Neuronal stem cell (in vitro differentiated cells): Measurements from ENCODE around the gene PPP2R2B.

Source experiments
- DNase-seq: peaks from one replicate; pipeline ENCODE4 v3.0.0-alpha.2; 2013; ENCODE audit warnings: low spot score
- H2AFZ ChIP-seq: one replicate; pipeline ENCODE4 v1.6.1; 2013; ENCODE audit warnings: mild to moderate bottlenecking, low read length, inconsistent platforms
- H2AK5ac ChIP-seq: 2 replicates; pipeline ENCODE4 v1.6.1; 2013; ENCODE audit warnings: low read depth, mild to moderate bottlenecking, inconsistent platforms, low read length, moderate library complexity, mixed read lengths
- H2BK120ac ChIP-seq: 2 replicates; pipeline ENCODE4 v1.6.1; 2013; ENCODE audit warnings: low read depth, mild to moderate bottlenecking, inconsistent platforms, low read length, moderate library complexity, mixed read lengths
- H2BK12ac ChIP-seq: one replicate; pipeline ENCODE4 v1.6.1; 2013; ENCODE audit warnings: low read length, inconsistent platforms
- H2BK15ac ChIP-seq: 2 replicates; pipeline ENCODE4 v1.6.1; 2013; ENCODE audit warnings: mild to moderate bottlenecking, low read length, inconsistent platforms, mixed read lengths
- H2BK5ac ChIP-seq: one replicate; pipeline ENCODE4 v1.6.1; 2013; ENCODE audit warnings: inconsistent platforms, mild to moderate bottlenecking, low read length, moderate library complexity
- H3K14ac ChIP-seq: one replicate; pipeline ENCODE4 v1.6.1; 2013; ENCODE audit warnings: low read length, inconsistent platforms
- H3K18ac ChIP-seq: 2 replicates; pipeline ENCODE4 v1.6.1; 2013; ENCODE audit warnings: low read length, inconsistent platforms
- H3K23ac ChIP-seq: 2 replicates; pipeline ENCODE4 v1.6.1; 2013; ENCODE audit warnings: low read depth, mild to moderate bottlenecking, mixed read lengths, low read length, inconsistent platforms; ENCODE audit not compliant: poor library complexity
- H3K27ac ChIP-seq: replicated peaks from 3 replicates; pipeline ENCODE4 v1.5.1; 2013; ENCODE audit warnings: low read length, inconsistent platforms
- H3K27me3 ChIP-seq, 3 experiments: 2 replicates each; pipeline ENCODE4 v1.6.1; 2013; ENCODE audit warnings: low read length in 3 of 3, mild to moderate bottlenecking in 2 of 3, inconsistent platforms in 1 of 3, low read depth in 1 of 3, mixed read lengths in 1 of 3, moderate library complexity in 1 of 3; ENCODE audit not compliant: control insufficient read depth in 3 of 3, insufficient read depth in 3 of 3
- H3K36me3 ChIP-seq, 2 donors: replicated peaks in 1 of 2; 2 replicates each; pipeline ENCODE4 v1.6.1; 2013; ENCODE audit warnings: low read length in 2 of 2; ENCODE audit not compliant: control insufficient read depth in 2 of 2, insufficient read depth in 2 of 2
- H3K4ac ChIP-seq: 2 replicates; pipeline ENCODE4 v1.6.1; 2013; ENCODE audit warnings: inconsistent platforms, mild to moderate bottlenecking, low read length, moderate library complexity
- H3K4me1 ChIP-seq, 2 donors: 1 replicate in 1 of 2; 2 replicates in 1 of 2; pipeline ENCODE4 v1.6.1; 2013; ENCODE audit warnings: low read length in 2 of 2, low read depth in 1 of 2; ENCODE audit not compliant: control insufficient read depth in 2 of 2, insufficient read depth in 1 of 2
- H3K4me2 ChIP-seq: one replicate; pipeline ENCODE4 v1.6.1; 2013; ENCODE audit warnings: mild to moderate bottlenecking, low read length, inconsistent platforms; ENCODE audit not compliant: insufficient read depth, poor library complexity, severe bottlenecking
- H3K4me3 ChIP-seq, 2 donors: 2 replicates each; pipeline ENCODE4 v1.5.1; 2013; ENCODE audit warnings: low read length in 2 of 2, mild to moderate bottlenecking in 2 of 2, inconsistent platforms in 1 of 2, moderate library complexity in 1 of 2
- H3K79me1 ChIP-seq: one replicate; pipeline ENCODE4 v1.6.1; 2013; ENCODE audit warnings: low read depth, mild to moderate bottlenecking, inconsistent platforms, low read length, moderate library complexity
- H3K9ac ChIP-seq: one replicate; pipeline ENCODE4 v1.6.1; 2013; ENCODE audit warnings: mild to moderate bottlenecking, low read depth, low read length, inconsistent platforms; ENCODE audit not compliant: poor library complexity
- H3K9me3 ChIP-seq, 2 donors: replicated peaks in 1 of 2; 2 replicates each; pipeline versions ENCODE3 to v1.6.1; 2013; ENCODE audit warnings: low read length in 2 of 2, mild to moderate bottlenecking in 2 of 2, inconsistent platforms in 1 of 2, low read depth in 1 of 2, mixed read lengths in 1 of 2, moderate library complexity in 1 of 2; ENCODE audit not compliant: control insufficient read depth in 2 of 2, insufficient read depth in 1 of 2
- H4K8ac ChIP-seq: one replicate; pipeline ENCODE4 v1.6.1; 2013; ENCODE audit warnings: low read depth, mild to moderate bottlenecking, inconsistent platforms, low read length, moderate library complexity
- H4K91ac ChIP-seq: one replicate; pipeline ENCODE4 v1.6.1; 2013; ENCODE audit warnings: low read length, low read depth, mild to moderate bottlenecking, inconsistent platforms; ENCODE audit not compliant: poor library complexity
- WGBS, 2 donors: extraction: QIAGEN DNeasy Blood & Tissue Kit; methylation state at CpG; one replicate each; pipeline ENCODE4 v1.1.7; 2013; ENCODE audit warnings: missing lambda C conversion rate in 2 of 2, mixed read lengths in 1 of 2; ENCODE audit not compliant: insufficient read length in 2 of 2, insufficient replicate concordance in 1 of 2; ENCODE audit errors: extremely low coverage in 2 of 2; 5-methylcytosine and 5-hydroxymethylcytosine counted together

The PPP2R2B gene

DNA sequence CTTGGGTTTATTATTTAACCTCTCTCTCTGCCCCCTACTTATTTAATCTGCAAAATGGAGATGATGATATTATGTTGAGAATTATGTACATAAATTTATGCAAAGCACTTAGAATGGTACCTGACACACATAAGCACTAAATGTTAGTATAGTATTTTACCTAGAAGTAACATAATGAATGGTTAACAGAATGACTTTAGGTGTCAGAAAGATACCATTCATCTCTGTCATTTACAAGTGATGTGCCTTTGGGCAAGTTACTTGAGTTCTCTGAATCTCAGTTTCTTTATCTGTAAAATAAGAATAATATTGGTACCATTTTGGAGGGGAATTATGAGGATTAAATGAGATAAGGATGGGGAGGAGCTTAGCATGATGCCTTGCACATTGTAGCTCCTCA lies 159.4 kb downstream of the PPP2R2B start:
- H3K79me1 ChIP-seq, result no peaks in the 10 kb centered on the region
- H3K4ac ChIP-seq, result no peak overlapping the region
- no peaks in the 10 kb centered on the region for H3K9me3 ChIP-seq
- H2BK120ac ChIP-seq, result no peak overlapping the region
- H3K14ac ChIP-seq, result no peak overlapping the region
- no peak overlapping the region for H4K91ac ChIP-seq
- no peak overlapping the region for H2BK12ac ChIP-seq
- peaks cover 2 to 5% of the 10 kb centered on the region in 2 donors for H3K4me1 ChIP-seq
- DNase-seq, result no peak
- no peaks in the 10 kb centered on the region for H3K36me3 ChIP-seq
- no peak overlapping the region for H2AK5ac ChIP-seq
- H3K4me3 ChIP-seq, result no peak overlapping the region
- H3K27me3 ChIP-seq, result no peaks in the 10 kb centered on the region
- H3K4me2 ChIP-seq, result no peak overlapping the region
- H3K27ac ChIP-seq, result no peak overlapping the region
- no peak overlapping the region for H3K23ac ChIP-seq
- no peak overlapping the region for H2AFZ ChIP-seq
- no peak overlapping the region for H3K18ac ChIP-seq
- H2BK15ac ChIP-seq, result no peak overlapping the region
- H3K9ac ChIP-seq, result no peak overlapping the region
- H4K8ac ChIP-seq, result no peak overlapping the region
- H2BK5ac ChIP-seq, result no peak overlapping the region

GRCh38 chr5:146718609-146719008 lies 159.9 kb downstream of the PPP2R2B start:
- Histone ChIP-seq H3K23ac (no peak overlapping the region), H4K91ac (no peak overlapping the region), H3K79me1 (no peaks in the 10 kb centered on the region), H2BK15ac (no peak overlapping the region), H2AK5ac (no peak overlapping the region), H3K27me3 (no peaks in the 10 kb centered on the region), H3K9ac (no peak overlapping the region), H2BK120ac (no peak overlapping the region), H3K9me3 (no peaks in the 10 kb centered on the region), H3K18ac (no peak overlapping the region), H3K4me2 (no peak overlapping the region), H2BK12ac (no peak overlapping the region), H2BK5ac (no peak overlapping the region), H3K4ac (no peak overlapping the region), H2AFZ (no peak overlapping the region), H3K14ac (no peak overlapping the region), H3K36me3 (no peaks in the 10 kb centered on the region), H3K4me1 (peaks cover 2 to 5% of the 10 kb centered on the region in 2 donors), H4K8ac (no peak overlapping the region), H3K4me3 (no peak overlapping the region), H3K27ac (peak overlapping the region; percentile 0)
- no peak for DNase-seq
- WGBS, 2 donors, result no CpG with 5 or more reads among the region's 3 CpGs

GRCh38 chr5:146717951-146718350 lies 160.6 kb downstream of the PPP2R2B start:
- no peak overlapping the region for H3K4ac ChIP-seq
- H4K8ac ChIP-seq, result no peak overlapping the region
- no peak for DNase-seq
- H3K4me1 ChIP-seq, result peaks cover 2 to 5% of the 10 kb centered on the region in 2 donors
- H2BK15ac ChIP-seq, result no peak overlapping the region
- no peaks in the 10 kb centered on the region for H3K79me1 ChIP-seq
- WGBS, 2 donors, result no CpG with 5 or more reads among the region's 3 CpGs
- H3K9me3 ChIP-seq, result no peaks in the 10 kb centered on the region
- no peak overlapping the region for H2AFZ ChIP-seq
- H3K18ac ChIP-seq, result no peak overlapping the region
- no peak overlapping the region for H3K23ac ChIP-seq
- H3K14ac ChIP-seq, result no peak overlapping the region
- H3K4me3 ChIP-seq, result no peak overlapping the region
- no peak overlapping the region for H2BK120ac ChIP-seq
- no peak overlapping the region for H3K27ac ChIP-seq
- no peaks in the 10 kb centered on the region for H3K36me3 ChIP-seq
- no peak overlapping the region for H2BK12ac ChIP-seq
- H3K9ac ChIP-seq, result no peak overlapping the region
- no peak overlapping the region for H3K4me2 ChIP-seq
- no peaks in the 10 kb centered on the region for H3K27me3 ChIP-seq
- no peak overlapping the region for H2AK5ac ChIP-seq
- no peak overlapping the region for H4K91ac ChIP-seq
- no peak overlapping the region for H2BK5ac ChIP-seq

GRCh38 chr5:146716636-146717035 lies 161.9 kb downstream of the PPP2R2B start:
- H3K9ac ChIP-seq, result no peak overlapping the region
- H3K27me3 ChIP-seq, result no peaks in the 10 kb centered on the region
- H3K4me3 ChIP-seq, result no peak overlapping the region
- H3K79me1 ChIP-seq, result no peaks in the 10 kb centered on the region
- H2BK120ac ChIP-seq, result no peak overlapping the region
- H3K36me3 ChIP-seq, result no peaks in the 10 kb centered on the region
- H3K23ac ChIP-seq, result no peak overlapping the region
- H2AK5ac ChIP-seq, result no peak overlapping the region
- no peak overlapping the region for H2BK12ac ChIP-seq
- no peak overlapping the region for H3K18ac ChIP-seq
- no peak overlapping the region for H4K91ac ChIP-seq
- H3K4me2 ChIP-seq, result no peak overlapping the region
- H2AFZ ChIP-seq, result no peak overlapping the region
- H3K14ac ChIP-seq, result no peak overlapping the region
- H4K8ac ChIP-seq, result no peak overlapping the region
- DNase-seq, result no peak
- no peak overlapping the region for H3K27ac ChIP-seq
- H3K9me3 ChIP-seq, result no peaks in the 10 kb centered on the region
- no peak overlapping the region for H3K4ac ChIP-seq
- H2BK5ac ChIP-seq, result no peak overlapping the region
- H3K4me1 ChIP-seq, result peaks cover 2 to 5% of the 10 kb centered on the region in 2 donors
- H2BK15ac ChIP-seq, result no peak overlapping the region
